GM18868 (cell line): ENCODE measurements around the gene GPR155.
A peak's percentile ranks its signal among the peaks of the same experiment; 100 is the strongest.
"Not testable (repeated sequence)": the region's sequence is repeated elsewhere in the genome, so short reads cannot be mapped to it uniquely, and the experiment has no call there.

Source experiments
- ATAC-seq: cut with Tn5 transposase; IDR thresholded peaks from one replicate; pipeline ENCODE4 v1.9.1; 2021; ENCODE audit warnings: mild to moderate bottlenecking, moderate library complexity; ENCODE audit not compliant: unreplicated experiment

GPR155 gene

GRCh38 chr2:174493549-174494331 lies 6.9 kb upstream of the GPR155 start:
- peak; percentile 27 for ATAC-seq

GRCh38 chr2:174492963-174493431 lies 6.2 kb upstream of the GPR155 start:
- ATAC-seq, result peak; percentile 95

- ATAC-seq, result no peak
Observed at GRCh38 chr2:174491947-174492346, 5.1 kb upstream of the GPR155 start.

GRCh38 chr2:174490051-174490450 lies 3.2 kb upstream of the GPR155 start:
- ATAC-seq, result no peak

- ATAC-seq, result not testable (repeated sequence)
Observed at GRCh38 chr2:174489520-174489919, 2.7 kb upstream of the GPR155 start.

- ATAC-seq, result no peak
Observed at GRCh38 chr2:174487820-174488162, 962 bp upstream of the GPR155 start.

GRCh38 chr2:174487108-174487819 lies 435 bp upstream of the GPR155 start:
- peak; percentile 88 for ATAC-seq

- ATAC-seq, result peak; percentile 35
Observed at GRCh38 chr2:174485788-174486562, 854 bp downstream of the GPR155 start.

- not testable (repeated sequence) for ATAC-seq
Observed at GRCh38 chr2:174485045-174485444, 1.8 kb downstream of the GPR155 start.

GRCh38 chr2:174484573-174484972 lies 2.3 kb downstream of the GPR155 start:
- no peak for ATAC-seq

GRCh38 chr2:174482854-174483253 lies 4.0 kb downstream of the GPR155 start:
- ATAC-seq, result no peak

- ATAC-seq, result no peak
Observed at GRCh38 chr2:174477759-174478158, 9.1 kb downstream of the GPR155 start.

- no peak for ATAC-seq
Observed at GRCh38 chr2:174473796-174474195, 13.0 kb downstream of the GPR155 start.

GRCh38 chr2:174465327-174465726 lies 21.5 kb downstream of the GPR155 start:
- no peak for ATAC-seq

- no peak for ATAC-seq
Observed at GRCh38 chr2:174461221-174461620, 25.6 kb downstream of the GPR155 start.

GRCh38 chr2:174454566-174454965 lies 32.3 kb downstream of the GPR155 start:
- ATAC-seq, result no peak

GRCh38 chr2:174450021-174450816 lies 36.6 kb downstream of the GPR155 start:
- peak; percentile 47 for ATAC-seq

- ATAC-seq, result no peak
Observed at GRCh38 chr2:174449033-174449432, 37.8 kb downstream of the GPR155 start.

GRCh38 chr2:174446531-174446930 lies 40.3 kb downstream of the GPR155 start:
- ATAC-seq, result no peak

- ATAC-seq, result no peak
Observed at GRCh38 chr2:174445248-174445647, 41.6 kb downstream of the GPR155 start.

GRCh38 chr2:174444761-174445160 lies 42.1 kb downstream of the GPR155 start:
- no peak for ATAC-seq
